ENCODE measurements around the gene MEF2C. TPM values are rescaled to one million over a fixed set of nuclear protein-coding genes. Genes with fewer than 3 reads are reported as not detected.

The MEF2C gene
- total RNA-seq, 5 donors from 2014 or later (not counting 1 experiment from before 2014, with no cell fraction given) = 2.5 to 9.4 (median 4.4) TPM

GRCh38 chr5:88676637-88677375 lies 206.2 kb downstream of the MEF2C start:
- H3K4me3 Mint-ChIP-seq = peak overlapping the region; percentile 13 to 70 (median 17)
- H3K4me1 Mint-ChIP-seq = peaks cover 33 to 42% (median 40%) of the 10 kb centered on the region in 3 donors
- peaks cover 68 to 83% of the 10 kb centered on the region in 2 donors for H3K27me3 Mint-ChIP-seq
- Histone ChIP-seq H3K27ac (ENCODE audit: low read length) (no peak overlapping the region), H3K9me3 (no peaks in the 10 kb centered on the region), H3K4me3 (ENCODE audit: control insufficient read depth in 1 of 2, extremely low read depth in 1 of 2, low read length in 1 of 2) (no peak overlapping the region), H3K36me3 (ENCODE audit: control insufficient read depth in 2 of 2, extremely low read depth in 1 of 2, insufficient read depth in 1 of 2, low read length in 1 of 2) (no peaks in the 10 kb centered on the region), H3K27me3 (replicated peaks in 1 of 2; ENCODE audit: control insufficient read depth in 2 of 2, extremely low read depth in 1 of 2, insufficient read depth in 2 of 2, low read length in 1 of 2) (peaks cover 38 to 77% of the 10 kb centered on the region in 2 experiments), H3K4me1 (ENCODE audit: control insufficient read depth in 1 of 2, extremely low read depth in 1 of 2, insufficient read depth in 2 of 2, low read length in 2 of 2) (peaks cover 4 to 42% of the 10 kb centered on the region in 2 experiments)
- H3K27ac Mint-ChIP-seq = peak overlapping the region in 1 of 2 donors; percentile 10
- H3K36me3 Mint-ChIP-seq = peaks cover 7% of the 10 kb centered on the region
- WGBS (ENCODE audit: insufficient coverage) = no CpG with 5 or more reads among the region's 8 CpGs
- CTCF ChIA-PET = interaction anchor here in 1 of 2 donors (0.9 kb wide), 1 partner anchor 893 kb away, joined by 3 read pairs; no protein-coding TSS in a partner anchor
- DNase-seq = no peak
- ATAC-seq (replicated peaks in 1 of 4) = no peak
- no peaks in the 10 kb centered on the region for H3K9me3 Mint-ChIP-seq
- POLR2A ChIA-PET = no interaction called here

- POLR2A ChIA-PET = no interaction called here
- Histone ChIP-seq H3K36me3 (ENCODE audit: control insufficient read depth in 2 of 2, extremely low read depth in 1 of 2, insufficient read depth in 1 of 2, low read length in 1 of 2) (no peaks in the 10 kb centered on the region), H3K4me1 (ENCODE audit: control insufficient read depth in 1 of 2, extremely low read depth in 1 of 2, insufficient read depth in 2 of 2, low read length in 2 of 2) (peaks cover 4 to 43% of the 10 kb centered on the region in 2 experiments), H3K27ac (ENCODE audit: low read length) (no peak overlapping the region), H3K9me3 (no peaks in the 10 kb centered on the region), H3K27me3 (replicated peaks in 1 of 2; ENCODE audit: control insufficient read depth in 2 of 2, extremely low read depth in 1 of 2, insufficient read depth in 2 of 2, low read length in 1 of 2) (peaks cover 41 to 74% of the 10 kb centered on the region in 2 experiments), H3K4me3 (ENCODE audit: control insufficient read depth in 1 of 2, extremely low read depth in 1 of 2, low read length in 1 of 2) (peak overlapping the region in 1 of 2 donors; percentile 83)
- DNase-seq (peak in 2 of 35 experiments; percentile 23 to 45), ATAC-seq (replicated peaks in 1 of 4) (peak in 2 of 4 experiments; percentile 22 to 42)
- H3K36me3 Mint-ChIP-seq = peaks cover 7% of the 10 kb centered on the region
- no peaks in the 10 kb centered on the region for H3K9me3 Mint-ChIP-seq
- 3% methylated on average over 33 of the region's 54 CpGs for WGBS (ENCODE audit: insufficient coverage)
- H3K4me3 Mint-ChIP-seq = peak overlapping the region; percentile 62 to 72 (median 70)
- H3K4me1 Mint-ChIP-seq = peaks cover 32 to 42% (median 40%) of the 10 kb centered on the region in 3 donors
- CTCF ChIA-PET = interaction anchor here (0.6 to 2.1 kb wide), 6 partner anchors 14 to 906 kb away, joined by 3 to 6 read pairs (median 5); no protein-coding TSS in a partner anchor
- H3K27ac Mint-ChIP-seq = peak overlapping the region in 1 of 2 donors; percentile 40
- H3K27me3 Mint-ChIP-seq = peaks cover 69 to 84% of the 10 kb centered on the region in 2 donors
These were observed 207.0 kb downstream of the MEF2C start for GRCh38 chr5:88675708-88676636.

DNA sequence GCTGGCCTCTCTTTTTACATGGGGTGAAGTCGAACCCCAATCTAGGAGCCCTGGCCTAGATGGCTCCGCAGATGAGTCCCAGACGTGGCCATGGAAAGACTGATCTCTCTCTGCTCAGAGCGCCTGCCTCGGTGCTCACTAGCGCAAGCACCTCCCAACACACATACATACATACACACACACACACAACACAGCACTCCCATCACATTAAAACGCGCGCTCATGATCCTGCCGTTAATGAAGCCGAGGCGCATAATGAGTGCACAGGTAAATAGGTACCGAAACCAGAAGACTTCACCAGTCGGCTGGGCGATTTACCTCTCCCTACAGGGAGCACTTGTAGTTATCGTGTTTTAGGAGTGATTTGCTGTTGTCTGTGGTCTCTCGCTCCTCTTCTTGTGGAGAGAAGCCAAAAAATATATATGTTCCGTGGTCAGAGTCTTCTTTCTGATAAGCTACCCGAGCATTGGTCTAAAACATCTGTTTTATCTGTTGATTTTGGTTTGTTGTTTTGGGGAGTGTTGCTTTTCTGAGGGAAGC lies 207.7 kb downstream of the MEF2C start:
- ChIA-PET CTCF (interaction anchor here (0.6 to 2.1 kb wide), 5 partner anchors 15 to 906 kb away, joined by 3 to 6 read pairs (median 6); no protein-coding TSS in a partner anchor), POLR2A (no interaction called here)
- Mint-ChIP-seq H3K27ac (peak overlapping the region in 1 of 2 donors; percentile 40), H3K4me1 (peaks cover 27 to 41% (median 35%) of the 10 kb centered on the region in 3 donors), H3K4me3 (peak overlapping the region; percentile 62 to 72 (median 70)), H3K36me3 (peaks cover 7% of the 10 kb centered on the region), H3K27me3 (peaks cover 67 to 82% of the 10 kb centered on the region in 2 donors), H3K9me3 (no peaks in the 10 kb centered on the region)
- H3K27ac ChIP-seq (ENCODE audit: low read length) = no peak overlapping the region
- DNase-seq = no peak
- ATAC-seq (replicated peaks in 1 of 4) = peak in 2 of 4 experiments; percentile 23 to 30
- H3K4me1 ChIP-seq (ENCODE audit: control insufficient read depth in 1 of 2, extremely low read depth in 1 of 2, insufficient read depth in 2 of 2, low read length in 2 of 2) = peaks cover 4 to 36% of the 10 kb centered on the region in 2 experiments
- 23% methylated on average over 9 of the region's 19 CpGs for WGBS (ENCODE audit: insufficient coverage)
- H3K27me3 ChIP-seq (replicated peaks in 1 of 2; ENCODE audit: control insufficient read depth in 2 of 2, extremely low read depth in 1 of 2, insufficient read depth in 2 of 2, low read length in 1 of 2) = peaks cover 38 to 66% of the 10 kb centered on the region in 2 experiments
- no peaks in the 10 kb centered on the region for H3K9me3 ChIP-seq
- H3K4me3 ChIP-seq (ENCODE audit: control insufficient read depth in 1 of 2, extremely low read depth in 1 of 2, low read length in 1 of 2) = peak overlapping the region; percentile 19 to 83
- no peaks in the 10 kb centered on the region for H3K36me3 ChIP-seq (ENCODE audit: control insufficient read depth in 2 of 2, extremely low read depth in 1 of 2, insufficient read depth in 1 of 2, low read length in 1 of 2)

DNA sequence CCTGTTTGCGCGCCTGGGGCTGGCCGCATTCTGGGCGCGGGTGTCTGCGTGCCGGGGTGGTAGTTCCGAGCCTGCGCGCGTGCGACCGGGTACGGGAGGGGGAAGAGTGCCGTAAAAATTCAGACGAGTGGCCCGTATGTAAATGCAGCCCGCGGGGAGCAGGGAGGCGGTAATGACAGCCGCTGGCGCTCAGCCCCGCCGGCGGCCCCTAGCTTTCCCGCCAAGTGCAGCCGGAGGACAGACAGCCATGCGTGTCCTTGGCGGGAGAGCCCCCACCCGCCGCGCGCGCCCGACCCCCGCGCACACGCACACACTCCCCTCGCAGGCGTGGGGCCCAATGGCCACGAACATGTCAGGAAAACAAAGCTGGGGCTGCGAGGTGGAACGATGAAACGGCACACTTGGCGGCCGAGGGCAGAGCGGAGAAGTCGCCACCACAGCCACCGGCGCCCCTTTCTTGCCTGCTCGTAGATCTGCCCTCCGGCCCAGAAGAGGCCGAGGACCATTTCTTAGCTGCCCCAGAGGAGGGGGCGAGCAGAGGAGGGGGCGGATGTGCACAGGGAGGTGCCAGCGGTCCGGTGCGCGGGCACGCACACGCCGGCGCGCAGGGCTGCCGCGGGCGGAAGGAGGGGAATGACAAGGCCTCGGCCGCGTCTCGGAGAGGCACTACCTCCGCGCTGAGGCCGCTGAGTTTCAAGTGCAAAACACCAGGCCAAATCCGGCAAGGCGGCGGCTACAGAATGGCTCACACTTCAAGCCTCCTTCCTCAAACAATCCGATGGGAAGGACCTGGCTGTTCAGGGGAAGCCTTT lies 208.4 kb downstream of the MEF2C start:
- ChIA-PET POLR2A (no interaction called here), CTCF (interaction anchor here (1.5 to 2.1 kb wide), 3 partner anchors 16 to 905 kb away, joined by 4 to 6 read pairs (median 6); no protein-coding TSS in a partner anchor)

GRCh38 chr5:88673253-88674105 lies 209.5 kb downstream of the MEF2C start:
- Mint-ChIP-seq H3K4me3 (peak overlapping the region in 2 of 3 donors; percentile 24 to 70), H3K4me1 (peaks cover 22 to 30% (median 29%) of the 10 kb centered on the region in 3 donors), H3K27ac (peak overlapping the region in 1 of 2 donors; percentile 63), H3K9me3 (peaks cover 0 to 2% (median under 1%) of the 10 kb centered on the region in 3 donors), H3K36me3 (peaks cover 3% of the 10 kb centered on the region), H3K27me3 (peaks cover 75 to 81% of the 10 kb centered on the region in 2 donors)
- Histone ChIP-seq H3K4me1 (ENCODE audit: control insufficient read depth in 1 of 2, extremely low read depth in 1 of 2, insufficient read depth in 2 of 2, low read length in 2 of 2) (peaks cover 4 to 29% of the 10 kb centered on the region in 2 experiments), H3K4me3 (ENCODE audit: control insufficient read depth in 1 of 2, extremely low read depth in 1 of 2, low read length in 1 of 2) (no peak overlapping the region), H3K36me3 (ENCODE audit: control insufficient read depth in 2 of 2, extremely low read depth in 1 of 2, insufficient read depth in 1 of 2, low read length in 1 of 2) (no peaks in the 10 kb centered on the region), H3K27me3 (replicated peaks in 1 of 2; ENCODE audit: control insufficient read depth in 2 of 2, extremely low read depth in 1 of 2, insufficient read depth in 2 of 2, low read length in 1 of 2) (peaks cover 34 to 50% of the 10 kb centered on the region in 2 experiments), H3K9me3 (no peaks in the 10 kb centered on the region), H3K27ac (ENCODE audit: low read length) (no peak overlapping the region)
- ChIA-PET CTCF (no interaction called here), POLR2A (no interaction called here)
- 8% methylated on average over 7 of the region's 15 CpGs for WGBS (ENCODE audit: insufficient coverage)
- no peak for DNase-seq
- no peak for ATAC-seq (replicated peaks in 1 of 4)

More for the DNA sequence above, 208.4 kb downstream of the MEF2C start:
- Histone ChIP-seq H3K4me1 (ENCODE audit: control insufficient read depth in 1 of 2, extremely low read depth in 1 of 2, insufficient read depth in 2 of 2, low read length in 2 of 2) (peaks cover 4 to 29% of the 10 kb centered on the region in 2 experiments), H3K27ac (ENCODE audit: low read length) (no peak overlapping the region), H3K9me3 (no peaks in the 10 kb centered on the region), H3K36me3 (ENCODE audit: control insufficient read depth in 2 of 2, extremely low read depth in 1 of 2, insufficient read depth in 1 of 2, low read length in 1 of 2) (no peaks in the 10 kb centered on the region), H3K4me3 (ENCODE audit: control insufficient read depth in 1 of 2, extremely low read depth in 1 of 2, low read length in 1 of 2) (peak overlapping the region; percentile 19 to 83), H3K27me3 (replicated peaks in 1 of 2; ENCODE audit: control insufficient read depth in 2 of 2, extremely low read depth in 1 of 2, insufficient read depth in 2 of 2, low read length in 1 of 2) (peaks cover 38 to 60% of the 10 kb centered on the region in 2 experiments)
- no peak overlapping the region for H3K27ac Mint-ChIP-seq
- peaks cover 6% of the 10 kb centered on the region for H3K36me3 Mint-ChIP-seq
- H3K4me3 Mint-ChIP-seq = peak overlapping the region; percentile 62 to 72 (median 70)
- peaks cover 24 to 35% (median 34%) of the 10 kb centered on the region in 3 donors for H3K4me1 Mint-ChIP-seq
- DNase-seq (peak in 1 of 35 experiments; percentile 28), ATAC-seq (replicated peaks in 1 of 4) (peak; percentile 54 to 65 (median 61))
- H3K27me3 Mint-ChIP-seq = peaks cover 73 to 82% of the 10 kb centered on the region in 2 donors
- 3% methylated on average over 70 of the region's 78 CpGs for WGBS (ENCODE audit: insufficient coverage)
- no peaks in the 10 kb centered on the region for H3K9me3 Mint-ChIP-seq

All from T-cell (primary cell).